Measurements from ENCODE around the gene FNIP2.

The FNIP2 gene

DNA sequence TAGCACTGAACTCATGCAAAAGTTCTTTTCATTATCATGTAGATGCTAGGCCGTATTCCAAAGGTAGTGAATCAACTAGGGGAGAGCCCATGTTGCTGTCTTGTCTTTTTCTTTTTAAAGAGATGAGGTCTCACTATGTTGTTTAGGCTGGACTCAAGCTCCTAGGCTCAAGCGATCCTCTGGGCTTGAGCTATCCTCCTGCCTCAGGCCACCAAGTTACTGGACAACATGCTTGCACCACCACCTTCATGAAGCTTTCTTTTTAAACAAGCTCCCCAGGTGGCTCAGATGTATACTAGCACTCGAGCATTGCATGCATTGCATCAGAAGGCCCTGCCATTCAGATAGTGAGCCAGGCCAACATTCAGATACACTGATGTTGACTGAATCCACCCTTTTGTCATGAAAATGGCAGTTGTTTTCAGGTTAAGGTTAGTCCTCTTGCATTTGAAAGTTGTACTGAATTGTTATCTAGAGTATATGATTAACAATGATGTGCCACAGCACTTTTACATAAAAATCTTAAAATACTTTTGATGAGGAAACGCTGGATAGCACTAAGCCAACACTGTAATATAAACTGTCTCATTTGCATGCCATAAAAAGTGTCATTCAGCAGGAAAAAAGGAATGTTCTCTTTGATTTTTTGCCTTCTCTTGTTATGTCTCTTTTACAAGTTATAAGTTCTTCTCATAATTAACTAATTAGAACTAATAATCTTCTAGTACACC is 76.7 kb downstream of the FNIP2 start:
- DNase-seq = no peak

GRCh38 chr4:158847535-158847934 is 78.7 kb downstream of the FNIP2 start:
- no peak for DNase-seq

- DNase-seq = no peak
Observed at GRCh38 chr4:158849681-158850080, 80.9 kb downstream of the FNIP2 start.

DNA sequence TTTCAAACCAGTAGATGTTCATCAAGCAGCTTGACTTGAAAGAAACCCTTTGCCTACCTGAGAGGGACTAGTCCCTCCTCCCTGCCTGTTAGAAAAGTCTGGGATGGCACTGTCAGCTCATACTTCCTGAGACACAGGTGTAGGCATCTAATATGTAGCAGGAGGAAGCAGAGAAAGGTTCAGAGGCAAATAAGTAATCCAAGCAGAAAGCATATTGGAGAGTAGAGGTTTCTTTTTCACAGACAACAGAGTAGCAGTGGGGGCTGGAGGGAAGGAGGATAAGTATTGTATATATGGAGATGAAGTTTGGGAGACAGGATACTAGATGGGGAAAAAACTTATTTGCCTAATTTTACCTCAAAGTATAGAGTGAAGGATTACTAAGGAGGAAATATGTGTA is 81.5 kb downstream of the FNIP2 start:
- no peak for DNase-seq

GRCh38 chr4:158850800-158851644 is 82.2 kb downstream of the FNIP2 start:
- DNase-seq = peak; percentile 31

DNA sequence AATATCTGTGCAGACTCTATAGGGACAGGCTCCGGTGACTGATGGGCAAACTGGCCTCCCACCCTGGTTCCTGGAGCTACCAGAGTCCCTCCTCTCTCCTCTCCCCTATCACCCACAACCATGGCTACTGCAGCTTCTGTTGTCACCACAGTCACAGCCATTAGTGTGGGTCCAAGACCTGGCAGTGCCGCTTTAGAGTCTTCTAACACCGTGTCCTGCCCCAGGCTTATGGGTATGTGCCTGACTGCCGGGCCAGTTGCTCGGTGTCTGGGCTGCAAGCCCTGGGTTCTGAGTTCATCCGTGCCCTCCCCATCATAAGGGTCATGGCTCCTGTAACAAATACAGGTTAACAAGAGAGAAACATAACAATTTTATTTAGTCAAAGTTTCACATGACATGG is 85.4 kb downstream of the FNIP2 start:
- DNase-seq = no peak

GRCh38 chr4:158856852-158857251 is 88.0 kb downstream of the FNIP2 start:
- peak; percentile 50 for DNase-seq

GRCh38 chr4:158857951-158858350 is 89.1 kb downstream of the FNIP2 start:
- no peak for DNase-seq

DNA sequence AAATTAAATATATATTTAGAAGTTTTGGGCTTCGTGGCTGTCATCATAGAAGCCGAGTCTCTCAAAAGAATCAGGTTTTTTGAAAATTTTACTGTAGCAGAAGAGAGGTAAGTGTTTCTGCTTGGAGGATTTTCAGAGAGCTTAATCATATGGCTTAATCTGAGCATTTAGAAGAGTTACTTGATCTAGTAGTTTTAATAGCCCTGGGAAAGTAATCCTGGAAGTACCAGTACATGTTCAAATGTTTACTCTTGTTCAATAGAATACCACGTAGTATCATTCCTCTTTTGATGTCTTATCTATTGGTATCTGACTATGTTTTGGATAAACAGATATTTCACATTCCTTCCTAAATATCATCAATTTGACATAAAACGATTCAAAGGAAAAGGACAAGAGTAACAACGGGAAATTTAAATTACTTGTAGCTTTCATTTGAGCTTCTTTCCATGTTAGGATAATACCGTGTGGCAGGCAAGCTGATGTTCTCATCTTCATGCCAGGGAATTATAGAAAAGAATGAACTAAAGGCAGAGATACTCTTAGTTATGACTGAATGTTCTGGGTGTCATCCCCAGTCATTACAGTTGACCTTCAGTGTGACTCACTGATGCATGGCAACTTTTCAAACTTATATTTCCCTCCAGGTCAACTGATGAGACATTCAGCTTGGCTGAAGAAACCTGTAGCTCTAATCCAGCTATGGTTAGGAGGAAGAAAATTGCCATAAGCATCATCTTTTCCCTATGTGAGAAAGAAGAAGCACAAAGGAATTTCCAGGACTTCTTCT is 89.8 kb downstream of the FNIP2 start:
- peak; percentile 39 for DNase-seq

DNA sequence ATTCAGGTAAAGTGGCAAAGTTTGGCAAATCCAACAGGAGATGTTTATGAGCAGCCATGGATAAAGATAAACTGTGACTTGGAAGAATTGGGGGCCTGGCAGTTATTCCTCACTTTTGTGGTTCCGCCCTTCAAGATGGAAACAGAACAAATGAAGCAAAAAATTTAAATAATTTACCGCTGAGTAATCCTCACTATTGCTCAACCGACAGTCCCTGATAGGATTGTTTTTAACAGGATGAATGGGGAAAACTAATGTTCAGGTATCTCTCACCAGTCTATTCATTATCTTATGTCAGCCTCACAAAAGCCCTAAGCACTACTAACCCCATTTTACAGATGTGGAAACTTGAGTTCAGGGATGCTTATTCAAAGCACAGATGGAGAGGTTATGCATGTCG is 90.8 kb downstream of the FNIP2 start:
- DNase-seq = no peak

DNA sequence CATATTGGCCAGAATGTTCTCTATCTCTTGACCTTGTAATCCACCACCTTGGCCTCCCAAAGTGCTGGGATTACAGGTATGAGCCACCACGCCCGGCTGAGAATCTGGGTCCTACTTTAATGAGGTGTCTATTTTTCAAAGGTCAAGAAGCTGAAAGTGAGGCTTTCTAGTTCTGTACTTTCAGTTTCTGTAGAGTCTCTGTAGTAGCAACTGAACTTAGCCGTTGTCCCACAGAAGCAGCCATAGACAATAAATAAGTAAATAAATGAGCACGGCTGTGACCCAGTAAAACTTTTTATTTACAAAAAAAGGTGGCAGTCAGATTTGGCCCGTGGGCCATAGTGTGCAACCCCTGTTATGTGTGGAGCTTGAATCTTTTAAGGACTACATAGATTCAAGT is 92.0 kb downstream of the FNIP2 start:
- DNase-seq = no peak

- DNase-seq = no peak
Observed at GRCh38 chr4:158861281-158861680, 92.5 kb downstream of the FNIP2 start.

GRCh38 chr4:158861766-158862165 is 92.9 kb downstream of the FNIP2 start:
- no peak for DNase-seq

GRCh38 chr4:158863296-158863695 is 94.5 kb downstream of the FNIP2 start:
- DNase-seq = no peak

DNA sequence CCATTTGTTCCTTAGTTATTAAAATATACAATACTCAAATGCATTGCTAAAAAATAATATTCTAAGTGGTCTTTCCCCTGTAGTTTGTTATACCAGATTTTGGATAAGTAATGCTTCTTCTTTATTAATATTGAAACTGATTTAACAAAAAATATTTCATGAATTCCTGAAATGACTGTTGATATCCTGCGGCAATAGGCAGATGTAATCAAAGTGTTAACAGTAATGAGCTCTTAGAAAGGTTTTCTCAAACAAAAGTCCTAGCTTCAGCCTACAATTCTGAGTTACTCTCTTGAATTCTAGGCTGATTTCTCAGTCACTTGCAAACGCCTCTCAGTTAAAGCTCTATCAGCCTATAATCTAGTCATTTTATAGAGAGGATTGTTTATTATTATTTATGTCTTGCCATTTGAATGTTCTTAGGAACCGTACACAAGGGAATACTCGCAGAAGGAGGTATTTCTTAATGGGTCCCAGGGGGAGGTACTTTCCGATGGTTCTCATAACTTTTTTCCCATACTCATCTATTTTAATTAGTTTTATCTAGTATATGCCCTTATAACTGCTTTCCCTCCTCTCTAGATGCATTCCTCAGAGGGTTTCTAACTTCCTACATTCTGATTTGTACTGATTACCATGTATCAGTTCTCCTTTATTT is 96.8 kb downstream of the FNIP2 start:
- DNase-seq = no peak

GRCh38 chr4:158869001-158869400 is 100.2 kb downstream of the FNIP2 start:
- no peak for DNase-seq

DNA sequence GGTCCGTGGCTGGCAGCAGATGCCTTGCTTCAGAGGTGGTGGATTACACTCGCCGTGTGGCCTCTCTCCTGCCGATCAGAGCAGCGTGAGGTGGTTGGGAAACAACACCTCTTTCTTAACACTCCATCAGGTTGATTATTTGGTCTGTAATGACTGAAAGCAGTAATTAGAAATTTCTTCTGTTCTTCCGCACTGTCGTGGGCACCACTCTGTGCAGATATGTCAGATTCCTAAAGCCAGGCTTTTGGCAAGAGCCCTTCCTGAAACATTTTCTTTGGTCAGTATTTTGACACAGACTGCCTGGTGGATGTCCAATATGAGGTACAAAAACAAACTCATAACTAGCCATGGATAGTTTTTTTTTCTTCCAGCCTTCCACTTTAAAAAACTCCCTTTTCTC is 100.9 kb downstream of the FNIP2 start:
- no peak for DNase-seq

GRCh38 chr4:158870282-158870625 is 101.4 kb downstream of the FNIP2 start:
- DNase-seq = no peak

DNA sequence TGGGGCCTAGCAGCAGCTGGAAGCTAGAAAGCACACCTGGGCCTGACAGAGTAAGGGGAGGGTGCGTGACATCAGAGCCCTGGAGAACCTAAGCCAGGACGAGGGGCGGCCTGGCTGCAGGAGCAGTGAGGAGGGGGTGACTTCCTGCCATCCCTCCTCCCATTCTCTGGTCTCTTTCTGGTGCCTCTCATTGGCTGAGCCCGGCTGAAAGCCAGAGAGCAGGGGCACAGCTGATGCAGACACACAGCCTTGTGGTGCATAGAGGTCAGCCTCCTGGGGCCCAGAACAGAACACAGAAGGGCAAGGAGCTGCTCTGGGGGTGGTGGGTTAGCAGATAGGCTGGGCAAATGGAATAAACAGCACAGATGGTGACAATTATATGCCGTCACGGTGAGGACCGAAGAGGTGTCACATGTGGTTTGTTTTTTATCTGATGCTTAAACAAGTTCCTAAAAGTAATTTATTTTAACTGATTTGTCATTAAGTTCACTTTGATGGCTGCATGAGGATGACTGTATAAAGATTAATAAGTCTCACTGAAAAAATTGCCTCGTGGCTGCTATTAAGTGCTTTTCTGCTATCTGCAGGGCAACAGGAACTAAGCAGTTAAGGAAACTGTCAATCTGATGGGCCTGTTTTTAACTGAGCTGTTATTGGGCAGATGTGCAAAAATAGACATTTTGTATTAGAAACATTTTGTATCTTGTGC is 102.0 kb downstream of the FNIP2 start:
- DNase-seq = no peak

GRCh38 chr4:158871335-158871724 is 102.5 kb downstream of the FNIP2 start:
- no peak for DNase-seq

DNA sequence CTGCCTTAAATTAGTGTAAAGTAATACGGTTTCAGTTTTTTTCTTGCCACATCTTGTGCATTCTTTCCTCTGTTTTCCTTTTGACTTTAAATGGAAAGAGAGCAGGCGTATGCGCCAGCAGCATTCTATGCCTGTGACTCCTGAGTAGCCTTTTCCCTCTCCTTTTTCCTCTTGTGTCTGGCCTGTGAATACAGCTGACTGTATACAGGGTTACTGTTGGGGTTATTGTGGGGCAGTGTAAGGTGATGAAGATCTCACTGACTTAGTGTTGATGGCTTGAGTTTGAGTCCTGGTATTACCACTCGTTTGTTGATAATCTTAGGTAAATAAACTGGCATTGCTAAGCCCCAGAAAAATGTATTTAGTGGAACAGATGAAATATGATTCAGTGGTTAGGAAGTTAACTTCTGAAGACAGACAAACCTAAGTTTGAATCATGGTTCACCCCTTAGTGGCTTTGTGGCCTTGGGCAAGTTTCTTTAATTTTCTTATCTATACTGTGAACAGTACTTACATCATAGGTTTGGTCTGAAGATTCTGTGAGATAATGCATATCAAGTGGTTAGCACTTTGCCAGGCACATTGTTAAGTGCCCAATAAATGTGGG is 105.1 kb downstream of the FNIP2 start:
- peak; percentile 87 for DNase-seq

DNA sequence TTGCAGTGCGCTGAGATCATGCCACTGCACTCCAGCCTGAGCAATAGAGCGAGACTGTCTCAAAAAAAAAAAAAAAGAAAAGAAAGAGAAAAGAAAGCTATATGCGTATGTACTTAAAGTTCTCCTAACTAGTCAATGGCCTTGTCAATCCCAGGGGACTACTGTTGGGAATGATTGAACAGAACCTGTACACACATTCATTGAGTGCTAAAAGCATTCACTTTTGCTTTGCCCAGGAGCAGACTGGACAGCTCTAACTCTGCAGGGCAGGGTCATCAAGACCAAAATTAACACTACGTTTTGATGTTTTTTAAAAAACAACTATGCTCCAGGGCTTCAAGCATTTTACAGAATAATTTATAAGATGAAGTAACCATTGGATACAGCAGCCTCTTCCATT is 106.2 kb downstream of the FNIP2 start:
- DNase-seq = no peak
